ENCODE data around the gene GATAD2A. TPM values are rescaled to one million over a fixed set of nuclear protein-coding genes. Genes with fewer than 3 reads are reported as not detected.

Gene GATAD2A
- total RNA-seq, 1 donor from 2014 or later: 163 TPM

DNA sequence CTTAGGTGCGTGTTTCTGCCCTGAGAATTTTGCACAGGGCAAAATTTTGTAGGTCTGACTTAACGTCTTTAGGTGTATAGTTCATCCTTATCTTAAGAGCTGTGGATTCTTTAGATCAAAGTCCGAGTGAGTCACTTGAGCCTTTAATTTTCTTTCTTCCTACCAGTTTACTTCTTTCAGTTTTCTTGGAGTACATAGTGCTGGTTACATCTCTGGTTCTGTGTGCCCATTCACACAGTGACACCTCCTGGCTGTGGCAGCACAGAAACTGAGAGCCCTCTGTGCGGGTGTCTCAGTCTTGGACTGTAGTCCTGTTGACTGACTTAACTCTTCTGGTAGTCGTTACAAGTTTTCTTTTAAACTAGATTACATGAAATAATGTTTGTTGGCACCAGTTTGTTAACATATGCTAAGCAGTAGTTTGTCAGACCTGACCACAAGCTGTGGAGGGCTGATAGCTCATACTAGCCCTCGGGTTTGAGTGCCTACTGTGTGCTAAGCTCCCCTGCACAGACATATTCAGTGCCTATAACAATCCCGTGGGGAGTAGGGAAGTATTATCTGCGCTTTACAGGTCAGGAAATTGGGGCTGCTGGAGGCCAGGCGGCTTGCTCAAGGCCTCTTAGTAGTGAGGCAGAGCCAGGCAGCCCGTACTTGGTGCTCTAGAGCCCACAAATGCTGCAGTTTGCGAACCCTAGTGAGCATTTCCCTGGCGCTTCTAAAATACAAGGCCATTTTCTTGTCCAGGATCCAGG is 1.6 kb downstream of the GATAD2A start:
- H3K27ac Mint-ChIP-seq (ENCODE audit: unreplicated experiment): peak overlapping the region; percentile 96
- DNase-seq (ENCODE audit: low read depth) (peak; percentile 43), FAIRE-seq (no peak)
- peaks cover 28% of the 10 kb centered on the region for H3K4me1 ChIP-seq (ENCODE audit: insufficient read depth, low read length)
- H3K9me3 Mint-ChIP-seq (ENCODE audit: unreplicated experiment): no peaks in the 10 kb centered on the region
- peak overlapping the region; percentile 91 for H3K4me2 ChIP-seq (ENCODE audit: low read length)
- peak overlapping the region; percentile 76 for H3K27ac ChIP-seq (ENCODE audit: low read depth, low read length)
- H3K27me3 ChIP-seq (ENCODE audit: insufficient read depth, low read length): no peaks in the 10 kb centered on the region
- peak overlapping the region; percentile 80 for H3K4me3 ChIP-seq (ENCODE audit: insufficient read depth, low read depth, low read length)
- H3K9me3 ChIP-seq (ENCODE audit: insufficient read depth, low read depth, low read length): no peaks in the 10 kb centered on the region
- H3K27me3 Mint-ChIP-seq (ENCODE audit: low read depth, unreplicated experiment): no peaks in the 10 kb centered on the region
- H3K79me2 ChIP-seq (ENCODE audit: insufficient read depth, low read length): peaks cover 60% of the 10 kb centered on the region
- peaks cover 61% of the 10 kb centered on the region for H3K4me1 Mint-ChIP-seq (ENCODE audit: low read depth, unreplicated experiment)
- H3K9ac ChIP-seq (ENCODE audit: low read length): peak overlapping the region; percentile 92
- no peaks in the 10 kb centered on the region for H3K36me3 ChIP-seq (ENCODE audit: insufficient read depth, low read length)
- H3K4me3 Mint-ChIP-seq (ENCODE audit: unreplicated experiment): peak overlapping the region; percentile 99
- TF ChIP-seq EZH2 (IDR thresholded peaks at IDR 0.05; ENCODE audit: insufficient read depth, low read length): no peak
- TF ChIP-seq, protein P1, sequence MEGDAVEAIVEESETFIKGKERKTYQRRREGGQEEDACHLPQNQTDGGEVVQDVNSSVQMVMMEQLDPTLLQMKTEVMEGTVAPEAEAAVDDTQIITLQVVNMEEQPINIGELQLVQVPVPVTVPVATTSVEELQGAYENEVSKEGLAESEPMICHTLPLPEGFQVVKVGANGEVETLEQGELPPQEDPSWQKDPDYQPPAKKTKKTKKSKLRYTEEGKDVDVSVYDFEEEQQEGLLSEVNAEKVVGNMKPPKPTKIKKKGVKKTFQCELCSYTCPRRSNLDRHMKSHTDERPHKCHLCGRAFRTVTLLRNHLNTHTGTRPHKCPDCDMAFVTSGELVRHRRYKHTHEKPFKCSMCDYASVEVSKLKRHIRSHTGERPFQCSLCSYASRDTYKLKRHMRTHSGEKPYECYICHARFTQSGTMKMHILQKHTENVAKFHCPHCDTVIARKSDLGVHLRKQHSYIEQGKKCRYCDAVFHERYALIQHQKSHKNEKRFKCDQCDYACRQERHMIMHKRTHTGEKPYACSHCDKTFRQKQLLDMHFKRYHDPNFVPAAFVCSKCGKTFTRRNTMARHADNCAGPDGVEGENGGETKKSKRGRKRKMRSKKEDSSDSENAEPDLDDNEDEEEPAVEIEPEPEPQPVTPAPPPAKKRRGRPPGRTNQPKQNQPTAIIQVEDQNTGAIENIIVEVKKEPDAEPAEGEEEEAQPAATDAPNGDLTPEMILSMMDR (IDR thresholded peaks at IDR 0.05; ENCODE audit: insufficient read depth, low read depth, low read length): peak; percentile 39
- H2AFZ ChIP-seq (ENCODE audit: low read depth, low read length): no peak overlapping the region
- peaks cover 4% of the 10 kb centered on the region for H3K36me3 Mint-ChIP-seq (ENCODE audit: low read depth, unreplicated experiment)
- H4K20me1 ChIP-seq (ENCODE audit: insufficient read depth, low read length): peaks cover 60% of the 10 kb centered on the region

DNA sequence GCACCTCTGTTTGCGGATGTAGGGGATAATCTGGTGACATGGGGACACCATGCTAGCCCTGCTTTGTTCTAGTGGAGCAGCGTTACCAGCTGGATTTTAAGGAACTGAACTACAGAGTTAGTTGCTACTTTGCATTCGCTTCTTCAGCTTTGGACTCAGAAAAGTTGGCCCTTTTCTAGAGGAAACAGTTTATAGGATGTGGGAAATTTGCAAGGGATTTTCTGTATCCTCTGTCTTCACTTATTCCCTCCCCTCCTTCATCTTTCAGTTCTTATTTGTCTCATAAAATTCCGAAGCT is 2.1 kb downstream of the GATAD2A start:
- no peak for FAIRE-seq
- peak overlapping the region; percentile 80 for H3K4me3 ChIP-seq (ENCODE audit: insufficient read depth, low read depth, low read length)
- H3K36me3 ChIP-seq (ENCODE audit: insufficient read depth, low read length): no peaks in the 10 kb centered on the region
- H3K9ac ChIP-seq (ENCODE audit: low read length): peak overlapping the region; percentile 92
- Mint-ChIP-seq H3K27me3 (ENCODE audit: low read depth, unreplicated experiment) (no peaks in the 10 kb centered on the region), H3K4me3 (ENCODE audit: unreplicated experiment) (peak overlapping the region; percentile 99), H3K36me3 (ENCODE audit: low read depth, unreplicated experiment) (peaks cover 4% of the 10 kb centered on the region), H3K4me1 (ENCODE audit: low read depth, unreplicated experiment) (peaks cover 61% of the 10 kb centered on the region), H3K27ac (ENCODE audit: unreplicated experiment) (peak overlapping the region; percentile 96), H3K9me3 (ENCODE audit: unreplicated experiment) (no peaks in the 10 kb centered on the region)
- peaks cover 63% of the 10 kb centered on the region for H4K20me1 ChIP-seq (ENCODE audit: insufficient read depth, low read length)
- peak overlapping the region; percentile 91 for H3K4me2 ChIP-seq (ENCODE audit: low read length)
- no peaks in the 10 kb centered on the region for H3K27me3 ChIP-seq (ENCODE audit: insufficient read depth, low read length)
- no peak for DNase-seq (ENCODE audit: low read depth)
- H3K79me2 ChIP-seq (ENCODE audit: insufficient read depth, low read length): peaks cover 65% of the 10 kb centered on the region
- no peak for TF ChIP-seq EZH2 (IDR thresholded peaks at IDR 0.05; ENCODE audit: insufficient read depth, low read length)
- TF ChIP-seq, protein P1 (IDR thresholded peaks at IDR 0.05; ENCODE audit: insufficient read depth, low read depth, low read length): no peak
- no peaks in the 10 kb centered on the region for H3K9me3 ChIP-seq (ENCODE audit: insufficient read depth, low read depth, low read length)
- peak overlapping the region; percentile 76 for H3K27ac ChIP-seq (ENCODE audit: low read depth, low read length)
- peaks cover 28% of the 10 kb centered on the region for H3K4me1 ChIP-seq (ENCODE audit: insufficient read depth, low read length)
- no peak overlapping the region for H2AFZ ChIP-seq (ENCODE audit: low read depth, low read length)

DNA sequence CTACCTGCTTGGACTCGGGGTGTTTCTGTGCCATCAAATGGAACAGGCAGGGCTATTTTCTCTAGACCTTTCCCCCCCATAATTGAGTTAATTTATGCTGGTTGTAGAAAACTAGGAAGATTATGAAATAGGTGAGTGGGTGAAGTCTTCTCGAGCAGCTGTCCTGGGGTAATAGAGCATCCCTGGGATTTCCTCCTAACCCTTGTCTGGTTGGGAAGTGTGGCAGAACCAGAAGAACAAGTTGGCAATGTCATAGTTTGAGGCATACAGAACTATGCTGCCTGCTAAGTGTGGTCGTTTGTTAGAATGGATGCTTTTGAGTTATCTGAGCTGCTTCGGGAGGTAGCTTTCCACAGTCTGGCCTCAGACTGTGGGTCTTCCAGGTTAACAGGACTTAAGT is 3.7 kb downstream of the GATAD2A start:
- Mint-ChIP-seq H3K36me3 (ENCODE audit: low read depth, unreplicated experiment) (peaks cover 4% of the 10 kb centered on the region), H3K9me3 (ENCODE audit: unreplicated experiment) (no peaks in the 10 kb centered on the region), H3K4me1 (ENCODE audit: low read depth, unreplicated experiment) (peaks cover 47% of the 10 kb centered on the region), H3K27me3 (ENCODE audit: low read depth, unreplicated experiment) (no peaks in the 10 kb centered on the region), H3K4me3 (ENCODE audit: unreplicated experiment) (no peak overlapping the region), H3K27ac (ENCODE audit: unreplicated experiment) (no peak overlapping the region)
- DNase-seq (ENCODE audit: low read depth): no peak
- H3K9me3 ChIP-seq (ENCODE audit: insufficient read depth, low read depth, low read length): no peaks in the 10 kb centered on the region
- TF ChIP-seq, protein P1 (IDR thresholded peaks at IDR 0.05; ENCODE audit: insufficient read depth, low read depth, low read length): no peak
- no peak for TF ChIP-seq EZH2 (IDR thresholded peaks at IDR 0.05; ENCODE audit: insufficient read depth, low read length)
- peak overlapping the region; percentile 10 for H3K9ac ChIP-seq (ENCODE audit: low read length)
- H3K27ac ChIP-seq (ENCODE audit: low read depth, low read length): no peak overlapping the region
- H3K4me3 ChIP-seq (ENCODE audit: insufficient read depth, low read depth, low read length): no peak overlapping the region
- H3K4me2 ChIP-seq (ENCODE audit: low read length): no peak overlapping the region
- peaks cover 75% of the 10 kb centered on the region for H4K20me1 ChIP-seq (ENCODE audit: insufficient read depth, low read length)
- H2AFZ ChIP-seq (ENCODE audit: low read depth, low read length): no peak overlapping the region
- H3K27me3 ChIP-seq (ENCODE audit: insufficient read depth, low read length): no peaks in the 10 kb centered on the region
- no peak for FAIRE-seq
- H3K4me1 ChIP-seq (ENCODE audit: insufficient read depth, low read length): peaks cover 18% of the 10 kb centered on the region
- H3K79me2 ChIP-seq (ENCODE audit: insufficient read depth, low read length): peaks cover 82% of the 10 kb centered on the region
- H3K36me3 ChIP-seq (ENCODE audit: insufficient read depth, low read length): no peaks in the 10 kb centered on the region

Measured in astrocyte (in vitro differentiated cells and primary cell).